ENCODE measurements around the gene PIK3C2A. TPM values are rescaled to one million over a fixed set of nuclear protein-coding genes. Genes with fewer than 3 reads are reported as not detected.

Gene PIK3C2A
- total and polyA plus RNA-seq, 2 donors from 2014 or later = 9.8 to 107 TPM

GRCh38 chr11:17165247-17165890 is 42.4 kb downstream of the PIK3C2A start:
- no peak overlapping the region for H3K9ac ChIP-seq (ENCODE audit: low read length in 3 of 3)
- H3K4me1 ChIP-seq (ENCODE audit: control insufficient read depth in 2 of 3, insufficient read depth in 2 of 3, low read depth in 1 of 3, low read length in 3 of 3) = peaks cover 0 to 17% (median 15%) of the 10 kb centered on the region in 3 donors
- no peaks in the 10 kb centered on the region for H3K27me3 ChIP-seq (ENCODE audit: control insufficient read depth, insufficient read depth, low read length)
- H3K36me3 ChIP-seq (ENCODE audit: control insufficient read depth in 2 of 3, insufficient read depth in 3 of 3, low read length in 3 of 3) = peaks cover 0 to 2% (median 0%) of the 10 kb centered on the region in 3 donors
- H3K9me3 ChIP-seq (ENCODE audit: control insufficient read depth in 2 of 3, insufficient read depth in 1 of 3, low read length in 3 of 3) = no peaks in the 10 kb centered on the region
- no peak overlapping the region for H3K27ac ChIP-seq (ENCODE audit: low read depth in 2 of 2, low read length in 2 of 2)
- DNase-seq = no peak
- H3K4me3 ChIP-seq (ENCODE audit: low read length in 3 of 3) = no peak overlapping the region
- intact Hi-C loops (cut with DNase I) = no loop called here
- FAIRE-seq = no peak
- TF ChIP-seq CTCF (IDR thresholded peaks at IDR 0.05; ENCODE audit: borderline replicate concordance, extremely low read depth, insufficient read depth) = no peak

- intact Hi-C loops (cut with DNase I) = no loop called here
- H3K27ac ChIP-seq (ENCODE audit: low read depth in 2 of 2, low read length in 2 of 2) = peak overlapping the region in 1 of 2 donors; percentile 53
- no peak overlapping the region for H3K9ac ChIP-seq (ENCODE audit: low read length in 3 of 3)
- DNase-seq = no peak
- no peaks in the 10 kb centered on the region for H3K9me3 ChIP-seq (ENCODE audit: control insufficient read depth in 2 of 3, insufficient read depth in 1 of 3, low read length in 3 of 3)
- FAIRE-seq = no peak
- TF ChIP-seq CTCF (IDR thresholded peaks at IDR 0.05; ENCODE audit: borderline replicate concordance, extremely low read depth, insufficient read depth) = no peak
- peaks cover 0 to 2% (median 0%) of the 10 kb centered on the region in 3 donors for H3K36me3 ChIP-seq (ENCODE audit: control insufficient read depth in 2 of 3, insufficient read depth in 3 of 3, low read length in 3 of 3)
- H3K4me1 ChIP-seq (ENCODE audit: control insufficient read depth in 2 of 3, insufficient read depth in 2 of 3, low read depth in 1 of 3, low read length in 3 of 3) = peaks cover 0 to 24% (median 18%) of the 10 kb centered on the region in 3 donors
- H3K27me3 ChIP-seq (ENCODE audit: control insufficient read depth, insufficient read depth, low read length) = no peaks in the 10 kb centered on the region
- no peak overlapping the region for H3K4me3 ChIP-seq (ENCODE audit: low read length in 3 of 3)
Measured at GRCh38 chr11:17164361-17165246, 43.2 kb downstream of the PIK3C2A start.

GRCh38 chr11:17163736-17164135 is 44.0 kb downstream of the PIK3C2A start:
- no peak overlapping the region for H3K4me3 ChIP-seq (ENCODE audit: low read length in 3 of 3)
- H3K9ac ChIP-seq (ENCODE audit: low read length in 3 of 3) = no peak overlapping the region
- no peaks in the 10 kb centered on the region for H3K9me3 ChIP-seq (ENCODE audit: control insufficient read depth in 2 of 3, insufficient read depth in 1 of 3, low read length in 3 of 3)
- H3K27me3 ChIP-seq (ENCODE audit: control insufficient read depth, insufficient read depth, low read length) = no peaks in the 10 kb centered on the region
- no peak for TF ChIP-seq CTCF (IDR thresholded peaks at IDR 0.05; ENCODE audit: borderline replicate concordance, extremely low read depth, insufficient read depth)
- peak overlapping the region in 1 of 2 donors; percentile 9 for H3K27ac ChIP-seq (ENCODE audit: low read depth in 2 of 2, low read length in 2 of 2)
- intact Hi-C loops (cut with DNase I) = no loop called here
- DNase-seq (no peak), FAIRE-seq (no peak)
- H3K4me1 ChIP-seq (ENCODE audit: control insufficient read depth in 2 of 3, insufficient read depth in 2 of 3, low read depth in 1 of 3, low read length in 3 of 3) = peaks cover 0 to 28% (median 20%) of the 10 kb centered on the region in 3 donors
- H3K36me3 ChIP-seq (ENCODE audit: control insufficient read depth in 2 of 3, insufficient read depth in 3 of 3, low read length in 3 of 3) = peaks cover 0 to 2% (median 0%) of the 10 kb centered on the region in 3 donors

Measured in kidney (tissue), 14 donors.